ENCODE results near the gene KCTD17. TPM values are rescaled to one million over a fixed set of nuclear protein-coding genes. Genes with fewer than 3 reads are reported as not detected.

The KCTD17 gene
- total and polyA plus RNA-seq, 2 of the 13 experiments (the other 11 are each of a cell fraction or from before 2014, with no cell fraction given): 5.3 to 11.7 TPM

DNA sequence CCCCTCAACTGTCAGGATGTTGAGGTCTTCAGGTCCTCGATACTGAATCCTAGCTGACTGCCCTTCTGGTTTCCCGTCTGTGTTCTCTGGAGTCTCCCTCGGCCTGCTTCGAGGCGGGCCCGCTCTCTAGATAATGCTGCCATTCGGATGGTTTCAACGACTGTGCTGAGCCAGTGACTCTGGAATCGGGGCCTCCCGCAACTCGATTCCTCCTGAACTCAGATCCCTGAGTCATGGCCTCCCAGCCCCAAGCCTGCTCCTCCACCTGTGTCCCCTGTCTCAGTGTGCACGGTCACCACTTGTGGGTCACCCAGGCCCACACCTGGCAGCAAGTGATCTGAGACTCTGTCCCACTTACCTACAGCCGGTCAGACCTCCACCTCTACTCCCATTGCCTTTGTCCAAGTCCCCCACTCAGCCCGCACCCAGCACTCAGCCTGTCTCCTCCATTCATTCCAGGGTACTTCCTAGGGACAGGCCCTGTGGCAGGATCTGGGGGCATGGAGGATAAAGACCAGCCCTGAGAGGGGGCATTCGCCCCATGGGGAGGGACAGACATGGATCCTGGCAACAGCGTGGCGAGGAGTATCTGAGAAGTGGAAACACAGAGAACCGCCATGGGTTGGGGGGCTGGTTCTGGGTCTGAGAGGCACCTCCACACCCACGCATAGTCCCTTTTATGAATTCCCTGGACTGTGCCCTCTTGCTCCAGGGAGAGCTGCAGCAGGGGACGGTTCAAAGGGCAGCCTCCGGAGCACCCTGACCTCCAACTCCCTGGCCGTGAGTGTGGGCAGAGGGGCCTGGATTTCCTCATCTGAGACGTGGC is 17.7 kb upstream of the KCTD17 start (continued):
- no peak for TF ChIP-seq GMEB1 (CRISPR knock-in tag; IDR thresholded peaks at IDR 0.05; ENCODE audit: borderline replicate concordance)
- peak; percentile 89; the same call in 1 of the 2 replicates for TF ChIP-seq HNRNPL (IDR thresholded peaks at IDR 0.05; ENCODE audit: low read depth, low read length)
- TF ChIP-seq, protein P1, sequence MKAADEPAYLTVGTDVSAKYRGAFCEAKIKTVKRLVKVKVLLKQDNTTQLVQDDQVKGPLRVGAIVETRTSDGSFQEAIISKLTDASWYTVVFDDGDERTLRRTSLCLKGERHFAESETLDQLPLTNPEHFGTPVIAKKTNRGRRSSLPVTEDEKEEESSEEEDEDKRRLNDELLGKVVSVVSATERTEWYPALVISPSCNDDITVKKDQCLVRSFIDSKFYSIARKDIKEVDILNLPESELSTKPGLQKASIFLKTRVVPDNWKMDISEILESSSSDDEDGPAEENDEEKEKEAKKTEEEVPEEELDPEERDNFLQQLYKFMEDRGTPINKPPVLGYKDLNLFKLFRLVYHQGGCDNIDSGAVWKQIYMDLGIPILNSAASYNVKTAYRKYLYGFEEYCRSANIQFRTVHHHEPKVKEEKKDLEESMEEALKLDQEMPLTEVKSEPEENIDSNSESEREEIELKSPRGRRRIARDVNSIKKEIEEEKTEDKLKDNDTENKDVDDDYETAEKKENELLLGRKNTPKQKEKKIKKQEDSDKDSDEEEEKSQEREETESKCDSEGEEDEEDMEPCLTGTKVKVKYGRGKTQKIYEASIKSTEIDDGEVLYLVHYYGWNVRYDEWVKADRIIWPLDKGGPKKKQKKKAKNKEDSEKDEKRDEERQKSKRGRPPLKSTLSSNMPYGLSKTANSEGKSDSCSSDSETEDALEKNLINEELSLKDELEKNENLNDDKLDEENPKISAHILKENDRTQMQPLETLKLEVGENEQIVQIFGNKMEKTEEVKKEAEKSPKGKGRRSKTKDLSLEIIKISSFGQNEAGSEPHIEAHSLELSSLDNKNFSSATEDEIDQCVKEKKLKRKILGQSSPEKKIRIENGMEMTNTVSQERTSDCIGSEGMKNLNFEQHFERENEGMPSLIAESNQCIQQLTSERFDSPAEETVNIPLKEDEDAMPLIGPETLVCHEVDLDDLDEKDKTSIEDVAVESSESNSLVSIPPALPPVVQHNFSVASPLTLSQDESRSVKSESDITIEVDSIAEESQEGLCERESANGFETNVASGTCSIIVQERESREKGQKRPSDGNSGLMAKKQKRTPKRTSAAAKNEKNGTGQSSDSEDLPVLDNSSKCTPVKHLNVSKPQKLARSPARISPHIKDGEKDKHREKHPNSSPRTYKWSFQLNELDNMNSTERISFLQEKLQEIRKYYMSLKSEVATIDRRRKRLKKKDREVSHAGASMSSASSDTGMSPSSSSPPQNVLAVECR (CRISPR knock-in tag; IDR thresholded peaks at IDR 0.05; ENCODE audit: borderline replicate concordance): peak; percentile 57; the same call in 1 of the 2 replicates
- no peak for TF ChIP-seq SMC3 (IDR thresholded peaks at IDR 0.05; ENCODE audit: low read length)
- TF ChIP-seq ZNF619 (CRISPR knock-in tag; IDR thresholded peaks at IDR 0.05): peak; percentile 87; the same call in 1 of the 2 replicates
- TF ChIP-seq HNF1A (IDR thresholded peaks at IDR 0.05; ENCODE audit: low read depth): no peak
- TF ChIP-seq HNF1A (CRISPR knock-in tag; IDR thresholded peaks at IDR 0.05; ENCODE audit: borderline replicate concordance): no peak
- TF ChIP-seq, protein P2, sequence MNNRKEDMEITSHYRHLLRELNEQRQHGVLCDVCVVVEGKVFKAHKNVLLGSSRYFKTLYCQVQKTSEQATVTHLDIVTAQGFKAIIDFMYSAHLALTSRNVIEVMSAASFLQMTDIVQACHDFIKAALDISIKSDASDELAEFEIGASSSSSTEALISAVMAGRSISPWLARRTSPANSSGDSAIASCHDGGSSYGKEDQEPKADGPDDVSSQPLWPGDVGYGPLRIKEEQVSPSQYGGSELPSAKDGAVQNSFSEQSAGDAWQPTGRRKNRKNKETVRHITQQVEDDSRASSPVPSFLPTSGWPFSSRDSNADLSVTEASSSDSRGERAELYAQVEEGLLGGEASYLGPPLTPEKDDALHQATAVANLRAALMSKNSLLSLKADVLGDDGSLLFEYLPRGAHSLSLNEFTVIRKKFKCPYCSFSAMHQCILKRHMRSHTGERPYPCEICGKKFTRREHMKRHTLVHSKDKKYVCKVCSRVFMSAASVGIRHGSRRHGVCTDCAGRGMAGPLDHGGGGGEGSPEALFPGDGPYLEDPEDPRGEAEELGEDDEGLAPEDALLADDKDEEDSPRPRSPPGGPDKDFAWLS (CRISPR knock-in tag; IDR thresholded peaks at IDR 0.05; ENCODE audit: borderline replicate concordance): peak; percentile 33; the same call in 1 of the 2 replicates
- no peak for TF ChIP-seq ZUFSP (CRISPR knock-in tag; IDR thresholded peaks at IDR 0.05; ENCODE audit: borderline replicate concordance)
